GM23248 (cell line): ENCODE measurements around the gene ASNS. TPM values are rescaled to one million over a fixed set of nuclear protein-coding genes. Genes with fewer than 3 reads are reported as not detected.
A peak's percentile ranks its signal among the peaks of the same experiment; 100 is the strongest.

ENCODE experiments used
- DNase-seq: peaks from one replicate; pipeline ENCODE4 v3.0.0-alpha.2; 2015
- H2AFZ ChIP-seq: fragments of 200-600 bp; sonication (generic); 2 replicates; pipeline ENCODE4 v1.6.1; 2016; ENCODE audit warnings: antibody characterized with exemption
- H3F3A ChIP-seq: fragments of 200-600 bp; sonication (generic); 2 replicates; pipeline ENCODE4 v1.6.1; 2016; ENCODE audit warnings: mild to moderate bottlenecking, antibody characterized with exemption, mixed run types; ENCODE audit not compliant: insufficient read depth
- H3K27ac ChIP-seq: fragments of 200-600 bp; sonication (generic); 2 replicates; pipeline ENCODE4 v1.5.1; 2016; ENCODE audit warnings: mild to moderate bottlenecking
- H3K27me3 ChIP-seq: fragments of 200-600 bp; sonication (generic); replicated peaks from 2 replicates; pipeline ENCODE4 v1.6.1; 2016; ENCODE audit warnings: mild to moderate bottlenecking; ENCODE audit not compliant: insufficient read depth
- H3K36me3 ChIP-seq: fragments of 200-600 bp; sonication (generic); 2 replicates; pipeline ENCODE4 v1.6.1; 2016; ENCODE audit warnings: low read depth, mild to moderate bottlenecking
- H3K4me1 ChIP-seq: fragments of 200-600 bp; sonication (generic); 2 replicates; pipeline ENCODE4 v1.6.1; 2016; ENCODE audit warnings: mild to moderate bottlenecking; ENCODE audit not compliant: insufficient read depth
- H3K4me2 ChIP-seq: fragments of 200-600 bp; sonication (generic); one replicate; pipeline ENCODE4 v1.6.1; 2016; ENCODE audit warnings: mild to moderate bottlenecking; ENCODE audit not compliant: unreplicated experiment
- H3K4me3 ChIP-seq: fragments of 200-600 bp; sonication (generic); 2 replicates; pipeline ENCODE4 v1.5.1; 2016; ENCODE audit warnings: mild to moderate bottlenecking
- H3K79me2 ChIP-seq: fragments of 200-600 bp; sonication (generic); 2 replicates; pipeline ENCODE4 v1.6.1; 2016; ENCODE audit warnings: mild to moderate bottlenecking; ENCODE audit not compliant: insufficient read depth
- H3K9ac ChIP-seq: fragments of 200-600 bp; sonication (generic); 2 replicates; pipeline ENCODE4 v1.6.1; 2016; ENCODE audit warnings: mild to moderate bottlenecking
- H3K9me2 ChIP-seq: fragments of 200-600 bp; sonication (generic); 2 replicates; pipeline ENCODE4 v1.6.1; 2016; ENCODE audit warnings: mixed run types, mild to moderate bottlenecking, moderate library complexity; ENCODE audit not compliant: insufficient read depth
- H3K9me3 ChIP-seq: fragments of 200-600 bp; sonication (generic); one replicate; pipeline ENCODE4 v1.6.1; 2017; ENCODE audit warnings: low read depth
- H4K20me1 ChIP-seq: fragments of 200-600 bp; sonication (generic); 2 replicates; pipeline ENCODE4 v1.6.0; 2016; ENCODE audit not compliant: insufficient read depth
- EZH2 ChIP-seq: fragments of 200-600 bp; sonication (generic); IDR thresholded peaks from 2 replicates; pipeline ENCODE4 v1.6.1; 2018; ENCODE audit warnings: antibody characterized with exemption, mild to moderate bottlenecking; ENCODE audit not compliant: insufficient read depth, poor library complexity, severe bottlenecking
- EZH2phosphoT487 ChIP-seq: fragments of 200-600 bp; sonication (generic); IDR thresholded peaks from 2 replicates; pipeline ENCODE4 v1.6.1; 2018; ENCODE audit warnings: antibody characterized with exemption, moderate library complexity, mild to moderate bottlenecking, low read depth; ENCODE audit not compliant: insufficient read depth
- WGBS, 2 experiments: methylation state at CpG; one replicate each; pipeline ENCODE4 v1.1.6; 2015 to 2017; ENCODE audit warnings: low lambda C conversion rate in 2 of 2, low coverage in 1 of 2; ENCODE audit errors: missing lambda C conversion rate in 2 of 2; 5-methylcytosine and 5-hydroxymethylcytosine counted together
- in situ Hi-C: fragments of 300-500 bp; cut with MboI; formaldehyde crosslinking; loops from 2 replicates; pipeline ENCODE4 v1.15.0; 2020
- polyA plus RNA-seq: library from polyadenylated mRNA; unstranded; fragments of >200 nt; fragmentation: Nextera tagmentation; extraction: Ambion mirVana; gene quantifications from 2 replicates; pipeline ENCODE4 v1.2.1, GENCODE V29; 2016
- total RNA-seq: library from RNA; depleted of rRNA; stranded (reverse); fragments of >200 nt; shearing (Covaris generic); gene quantifications from 2 replicates; pipeline ENCODE4 v1.2.3, GENCODE V29; 2014

ASNS gene
- total and polyA plus RNA-seq, 2 experiments from 2014 or later: 107 to 163 TPM

DNA sequence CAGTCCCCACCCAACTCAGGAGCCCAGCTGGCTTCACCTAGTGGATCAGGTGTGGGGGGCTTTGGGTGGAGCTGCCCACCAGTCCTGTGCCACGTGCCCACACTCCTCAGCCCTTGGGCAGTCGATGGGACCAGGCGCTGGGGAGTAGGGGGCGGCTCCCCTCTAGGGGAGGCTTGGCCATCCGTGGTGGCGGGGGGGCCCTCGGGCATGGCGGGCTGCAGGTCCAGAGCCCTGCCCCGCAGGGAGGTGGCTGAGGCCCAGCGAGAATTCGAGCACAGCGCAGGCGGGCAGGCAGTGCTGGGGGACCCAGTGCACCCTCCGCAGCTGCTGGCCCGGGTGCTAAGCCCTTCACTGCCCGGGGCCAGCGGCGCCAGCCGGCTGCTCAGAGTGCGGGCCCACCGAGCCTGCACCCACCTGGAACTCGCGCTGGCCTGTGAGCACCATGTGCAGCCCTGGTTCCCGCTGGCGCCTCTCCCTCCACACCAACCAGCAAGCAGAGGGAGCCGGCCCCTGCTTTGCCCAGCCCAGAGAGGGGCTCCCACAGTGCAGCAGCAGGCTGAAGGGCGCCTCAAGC, 29.3 kb downstream of the ASNS start:
- DNase-seq: no peak
- Histone ChIP-seq H3F3A (no peaks in the 10 kb centered on the region), H3K9me2 (no peaks in the 10 kb centered on the region), H3K9ac (no peak overlapping the region), H2AFZ (no peak overlapping the region), H3K4me2 (no peak overlapping the region), H3K4me1 (no peaks in the 10 kb centered on the region), H3K79me2 (no peaks in the 10 kb centered on the region), H3K27ac (no peak overlapping the region), H3K4me3 (no peak overlapping the region), H3K27me3 (no peaks in the 10 kb centered on the region; the same call in none of the 2 replicates), H4K20me1 (no peaks in the 10 kb centered on the region), H3K36me3 (no peaks in the 10 kb centered on the region), H3K9me3 (no peaks in the 10 kb centered on the region)
- in situ Hi-C loops: loop anchor here (25.0 kb wide), 2 partner anchors 706 to 1931 kb away; no protein-coding TSS in a partner anchor
- TF ChIP-seq EZH2phosphoT487 (no peak), EZH2 (no peak)
- WGBS, 2 experiments: 75 to 81% methylated on average over 17 to 27 of the region's 27 CpGs

GRCh38 chr7:97842006-97842405, 30.2 kb downstream of the ASNS start:
- Histone ChIP-seq H3K27me3 (peaks cover 8% of the 10 kb centered on the region), H3K27ac (no peak overlapping the region), H3K9ac (no peak overlapping the region), H3K9me3 (no peaks in the 10 kb centered on the region), H3K9me2 (no peaks in the 10 kb centered on the region), H3K79me2 (no peaks in the 10 kb centered on the region), H2AFZ (no peak overlapping the region), H3F3A (no peaks in the 10 kb centered on the region), H3K36me3 (no peaks in the 10 kb centered on the region), H3K4me3 (no peak overlapping the region), H4K20me1 (no peaks in the 10 kb centered on the region), H3K4me2 (no peak overlapping the region), H3K4me1 (no peaks in the 10 kb centered on the region)
- TF ChIP-seq EZH2phosphoT487: no peak
- no peak for TF ChIP-seq EZH2
- DNase-seq: no peak
- in situ Hi-C loops: loop anchor here (25.0 kb wide), 2 partner anchors 705 to 1930 kb away; no protein-coding TSS in a partner anchor
- 9 to 13% methylated on average over 6 of the region's 6 CpGs for WGBS, 2 experiments

DNA sequence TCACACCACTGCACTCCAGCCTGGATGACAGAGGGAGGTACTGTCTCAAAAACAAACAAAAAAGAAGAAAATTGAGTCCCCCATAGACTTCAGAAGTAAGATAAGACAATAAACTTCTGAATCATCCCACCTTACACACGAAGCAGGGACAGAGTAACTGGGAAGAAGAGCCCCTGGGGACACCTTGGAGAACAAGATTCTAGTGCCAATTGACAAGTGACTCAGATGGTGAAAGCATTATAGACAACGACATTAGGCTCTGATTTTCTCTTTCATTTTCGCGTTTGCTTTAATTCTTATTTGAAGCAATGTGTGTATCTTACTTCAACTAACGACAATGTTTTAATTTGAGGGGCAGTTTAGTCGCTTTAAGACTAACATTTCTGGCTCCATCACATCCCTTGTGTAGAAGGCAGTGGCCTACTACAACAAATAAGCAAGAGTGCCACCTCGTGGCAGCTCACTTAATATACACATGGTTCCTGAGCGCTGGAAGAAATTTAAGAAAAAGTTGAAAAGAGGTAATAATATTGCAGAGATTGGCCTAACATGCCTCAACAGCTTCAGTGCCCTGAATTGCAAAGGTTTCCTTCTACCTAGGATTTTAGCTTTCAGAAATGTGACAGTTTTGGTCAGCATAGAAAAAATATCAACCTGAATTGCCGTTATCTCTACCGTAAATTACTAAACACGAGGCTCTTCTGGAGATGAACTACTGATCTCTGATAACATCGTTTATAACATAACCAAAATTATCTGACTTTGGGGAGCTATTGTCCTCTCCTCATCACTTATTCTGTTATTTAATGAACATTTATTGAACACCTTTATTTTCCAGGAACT, 36.7 kb downstream of the ASNS start:
- no peak overlapping the region for H3K4me3 ChIP-seq
- H3K27me3 ChIP-seq: peaks cover 16% of the 10 kb centered on the region
- peak; percentile 81 for DNase-seq
- H4K20me1 ChIP-seq: no peaks in the 10 kb centered on the region
- H3K27ac ChIP-seq: no peak overlapping the region
- peak overlapping the region; percentile 13; the same call in 1 of the 2 replicates for H2AFZ ChIP-seq
- no peaks in the 10 kb centered on the region for H3K9me3 ChIP-seq
- no peaks in the 10 kb centered on the region for H3K9me2 ChIP-seq
- H3K4me2 ChIP-seq: no peak overlapping the region
- H3K36me3 ChIP-seq: no peaks in the 10 kb centered on the region
- WGBS, 2 experiments: 21 to 22% methylated on average over 12 of the region's 12 CpGs
- H3F3A ChIP-seq: no peaks in the 10 kb centered on the region
- H3K4me1 ChIP-seq: no peaks in the 10 kb centered on the region
- no peak overlapping the region for H3K9ac ChIP-seq
- TF ChIP-seq EZH2 (no peak), EZH2phosphoT487 (no peak)
- in situ Hi-C loops: loop anchor here (25.0 kb wide), 2 partner anchors 698 to 1923 kb away; no protein-coding TSS in a partner anchor
- H3K79me2 ChIP-seq: no peaks in the 10 kb centered on the region

- H3F3A ChIP-seq: no peaks in the 10 kb centered on the region
- no peaks in the 10 kb centered on the region for H3K9me2 ChIP-seq
- H4K20me1 ChIP-seq: no peaks in the 10 kb centered on the region
- H3K4me3 ChIP-seq: no peak overlapping the region
- H3K4me1 ChIP-seq: no peaks in the 10 kb centered on the region
- no peaks in the 10 kb centered on the region for H3K9me3 ChIP-seq
- H3K79me2 ChIP-seq: no peaks in the 10 kb centered on the region
- H3K36me3 ChIP-seq: no peaks in the 10 kb centered on the region
- TF ChIP-seq EZH2phosphoT487 (no peak), EZH2 (no peak)
- H2AFZ ChIP-seq: no peak overlapping the region
- no peak for DNase-seq
- in situ Hi-C loops: no loop called here
- H3K27ac ChIP-seq: no peak overlapping the region
- no peak overlapping the region for H3K9ac ChIP-seq
- H3K27me3 ChIP-seq: no peaks in the 10 kb centered on the region
- no peak overlapping the region for H3K4me2 ChIP-seq
Observed at GRCh38 chr7:97819161-97819560, 53.0 kb downstream of the ASNS start.
